GM23338 (cell line): Measurements from ENCODE around the gene WNT8B.

Experiments
- CTCF ChIP-seq, 2 experiments: fragments of 200-600 bp in 1 of 2; sonication (generic) in 1 of 2; conservative IDR thresholded peaks; 2 replicates each; pipeline versions ENCODE4 v1.5.1 to v1.6.1; 2016 to 2017; ENCODE audit warnings: antibody characterized with exemption in 2 of 2, low read depth in 2 of 2, mild to moderate bottlenecking in 2 of 2, moderate library complexity in 1 of 2
- EZH2 ChIP-seq: fragments of 200-600 bp; sonication (generic); IDR thresholded peaks from one replicate; pipeline ENCODE4 v1.8.0; 2017; ENCODE audit warnings: antibody characterized with exemption, mild to moderate bottlenecking, low read depth; ENCODE audit not compliant: unreplicated experiment
- REST ChIP-seq: IDR thresholded peaks from one replicate; pipeline ENCODE4 v1.6.1; 2018; ENCODE audit warnings: antibody characterized with exemption; ENCODE audit not compliant: unreplicated experiment

GRCh38 chr10:100485366-100485765 is 22.6 kb downstream of the WNT8B start:
- TF ChIP-seq EZH2 (no peak), CTCF (conservative IDR thresholded peaks at IDR 0.05; ENCODE audit: low read depth in 2 of 2) (no peak), REST (no peak)
